NCI-H2171 (cell line): ENCODE results near the gene LOXL4.

Experiments
- DNase-seq: peaks from one replicate; lab custom pipeline; 2025; lab: John Stamatoyannopoulos, UW

LOXL4 gene

DNA sequence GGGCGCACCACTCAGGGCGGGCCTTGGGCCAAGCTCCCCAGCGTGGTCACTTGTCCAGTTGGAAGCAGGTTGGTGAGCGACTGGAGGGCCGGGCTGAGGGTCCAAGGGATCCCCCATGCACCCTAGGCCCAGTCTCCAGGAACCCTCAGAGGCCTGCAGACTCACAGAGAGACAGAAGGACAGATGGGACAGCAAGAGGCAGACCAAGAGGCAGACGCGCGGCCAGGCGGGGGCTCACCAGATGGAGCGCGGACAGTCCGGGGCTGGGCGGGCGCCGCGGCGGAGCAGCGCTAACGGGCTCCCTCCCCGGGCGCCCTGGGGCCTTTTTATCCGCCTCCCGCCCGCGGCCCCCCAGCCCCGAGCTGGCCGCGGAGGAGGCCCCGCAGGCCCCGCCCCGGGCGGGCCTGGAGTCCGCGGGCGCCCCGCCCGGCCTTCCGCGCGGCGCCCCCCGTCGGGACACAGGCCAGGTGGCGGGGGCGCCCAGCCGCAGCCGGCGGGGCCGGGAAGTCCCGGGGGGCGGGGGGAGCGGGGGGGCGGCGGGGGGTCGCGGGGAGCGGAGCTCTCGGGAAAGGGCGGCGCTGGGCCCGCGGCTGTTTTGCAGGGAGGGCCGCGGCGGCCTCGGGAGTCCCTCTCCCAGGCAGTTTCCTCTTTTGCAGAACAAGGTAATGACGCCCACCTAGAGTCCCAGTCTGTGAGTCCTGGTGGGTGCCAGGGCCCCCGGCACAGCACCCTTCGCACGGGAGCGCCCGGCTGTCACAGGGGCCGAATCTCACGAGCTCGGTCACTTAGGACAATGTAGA is at the start of gene LOXL4:
Gene LOXL4, minus strand, starts transcription at position 301 of the 800 bp plus-strand sequence. CDS start 5,175 bp downstream, outside the sequence.
- DNase-seq = no peak

- DNase-seq = no peak
Measured at GRCh38 chr10:98316661-98317060, 48.7 kb upstream of the LOXL4 start.

GRCh38 chr10:98316170-98316569 is 48.2 kb upstream of the LOXL4 start:
- no peak for DNase-seq

- DNase-seq = no peak
Measured at GRCh38 chr10:98314532-98315284, 46.7 kb upstream of the LOXL4 start.

GRCh38 chr10:98313598-98313997 is 45.6 kb upstream of the LOXL4 start:
- DNase-seq = no peak

DNA sequence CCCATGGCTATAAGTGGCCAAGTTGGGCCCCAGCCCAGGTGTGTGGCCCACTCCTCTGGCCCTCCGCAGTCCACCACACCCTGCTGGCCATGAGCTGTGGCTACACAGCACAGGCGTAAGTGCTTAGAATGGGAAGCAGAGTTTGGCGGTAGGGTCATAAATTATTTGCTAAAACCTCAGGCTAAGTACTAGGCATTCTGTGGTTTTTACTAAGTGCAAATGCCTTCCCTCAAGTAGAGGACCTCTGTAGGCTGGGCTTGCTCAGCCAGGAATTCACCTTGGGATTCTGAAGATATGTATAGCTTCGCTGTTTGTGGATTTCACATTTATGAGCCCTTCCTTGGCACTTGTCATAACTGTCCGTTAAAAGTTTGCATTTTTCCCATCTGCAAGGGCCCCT is 44.8 kb upstream of the LOXL4 start:
- no peak for DNase-seq

DNA sequence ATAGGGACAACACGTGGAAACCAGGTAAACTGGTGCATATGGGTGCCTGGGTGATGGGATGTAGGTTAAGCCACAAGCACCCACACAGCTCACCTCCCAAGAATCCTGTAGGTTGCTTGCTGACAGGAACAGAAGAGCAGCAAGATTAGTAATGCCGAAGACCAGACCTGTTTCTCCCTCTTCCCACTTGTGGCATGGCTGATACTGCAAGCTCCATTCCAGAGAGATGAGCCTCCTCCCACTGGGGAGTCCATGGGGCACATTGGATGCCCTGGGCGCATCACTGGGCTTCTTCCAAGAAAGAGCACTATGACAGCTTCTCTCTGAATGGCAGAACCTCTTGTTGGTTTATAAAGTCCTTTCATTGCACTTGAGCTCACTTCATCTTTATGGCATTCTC is 44.4 kb upstream of the LOXL4 start:
- DNase-seq = no peak

DNA sequence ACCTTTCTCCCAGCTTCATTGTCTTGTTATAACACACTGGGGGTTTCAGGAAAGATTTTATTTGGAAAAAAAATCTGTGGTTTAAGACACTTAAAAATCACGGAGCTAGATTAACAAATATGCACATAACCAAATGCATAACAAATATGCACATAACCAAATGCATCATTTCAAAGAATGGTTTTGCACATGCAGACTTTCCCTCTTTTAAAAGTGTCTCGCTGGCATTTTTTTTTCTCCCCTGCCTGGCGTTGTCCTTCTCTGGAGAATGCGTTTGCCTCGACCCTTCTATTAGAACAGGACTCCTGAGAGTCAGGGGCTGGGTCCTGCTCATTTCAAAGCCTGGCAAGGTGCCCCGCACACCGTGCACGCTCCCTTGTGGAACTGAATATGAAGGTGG is 42.7 kb upstream of the LOXL4 start:
- DNase-seq = no peak

DNA sequence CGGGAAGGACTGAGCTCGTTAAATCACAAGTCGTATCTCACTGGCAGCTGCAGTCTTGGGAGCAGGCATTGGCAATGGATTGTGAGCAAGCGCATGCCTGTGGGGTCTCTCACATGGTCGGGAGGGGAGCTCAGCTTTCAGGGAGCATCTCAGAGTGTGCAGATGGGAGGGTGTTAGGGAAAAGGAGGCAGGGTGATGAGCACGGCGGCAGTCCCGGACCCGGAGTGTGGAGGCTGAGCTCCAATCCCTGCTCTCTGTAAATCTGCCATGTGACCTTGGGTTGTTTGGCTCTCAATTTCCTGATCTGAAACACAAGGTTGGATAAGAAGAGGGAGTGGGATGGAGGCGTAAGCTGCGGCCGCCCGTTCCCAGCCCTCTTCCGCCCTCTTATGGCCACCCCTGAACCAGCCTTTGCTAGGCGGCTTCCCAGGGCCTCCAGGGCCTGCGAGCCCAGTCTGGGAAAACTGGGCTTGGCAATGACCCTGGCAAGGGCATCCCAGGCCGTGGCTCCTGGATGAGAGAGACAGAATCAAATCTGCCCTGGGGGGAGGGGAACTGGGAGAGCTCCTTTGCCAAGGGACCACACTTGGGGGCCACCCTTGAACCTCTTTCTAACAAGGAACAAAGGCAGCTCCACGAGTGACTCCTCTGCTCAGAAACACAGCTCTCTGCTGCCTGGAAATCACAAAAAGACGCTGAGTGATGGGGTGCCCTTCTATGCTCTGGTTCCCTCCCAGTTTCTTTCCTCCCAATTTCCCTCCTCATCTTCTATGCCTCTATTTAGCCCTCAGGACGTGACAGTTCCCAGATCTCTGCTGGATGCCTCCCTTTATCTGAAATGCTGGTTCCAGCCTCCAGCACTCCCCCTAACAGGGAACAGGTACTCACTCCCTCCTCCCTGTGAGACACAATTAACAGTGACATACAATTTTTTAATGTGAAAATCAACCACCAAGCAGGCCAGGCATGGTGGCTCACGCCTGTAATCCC is 41.7 kb upstream of the LOXL4 start:
- DNase-seq = peak; percentile 71

GRCh38 chr10:98308669-98309365 is 40.8 kb upstream of the LOXL4 start:
- no peak for DNase-seq

- DNase-seq = no peak
Measured at GRCh38 chr10:98307916-98308541, 40.0 kb upstream of the LOXL4 start.

DNA sequence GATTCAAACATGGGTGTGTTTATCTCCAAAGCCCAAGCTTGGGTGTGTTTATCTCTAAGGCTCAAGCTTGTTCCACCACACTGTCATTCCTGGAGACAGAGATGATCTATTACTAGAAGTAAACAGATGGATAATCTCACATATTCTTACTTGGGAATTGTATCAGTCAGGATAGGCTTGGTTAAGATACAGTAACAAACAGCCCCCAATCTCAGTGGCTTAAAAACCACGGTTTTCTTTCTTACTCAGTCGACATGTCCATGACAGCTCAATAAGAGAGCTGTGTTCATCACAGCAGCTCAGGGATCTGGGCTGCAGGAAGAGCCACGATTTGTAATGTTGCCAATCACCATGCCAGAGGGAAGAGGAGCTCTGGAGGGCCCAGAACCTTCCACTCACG is 38.5 kb upstream of the LOXL4 start:
- DNase-seq = no peak

GRCh38 chr10:98303569-98303968 is 35.6 kb upstream of the LOXL4 start:
- no peak for DNase-seq

DNA sequence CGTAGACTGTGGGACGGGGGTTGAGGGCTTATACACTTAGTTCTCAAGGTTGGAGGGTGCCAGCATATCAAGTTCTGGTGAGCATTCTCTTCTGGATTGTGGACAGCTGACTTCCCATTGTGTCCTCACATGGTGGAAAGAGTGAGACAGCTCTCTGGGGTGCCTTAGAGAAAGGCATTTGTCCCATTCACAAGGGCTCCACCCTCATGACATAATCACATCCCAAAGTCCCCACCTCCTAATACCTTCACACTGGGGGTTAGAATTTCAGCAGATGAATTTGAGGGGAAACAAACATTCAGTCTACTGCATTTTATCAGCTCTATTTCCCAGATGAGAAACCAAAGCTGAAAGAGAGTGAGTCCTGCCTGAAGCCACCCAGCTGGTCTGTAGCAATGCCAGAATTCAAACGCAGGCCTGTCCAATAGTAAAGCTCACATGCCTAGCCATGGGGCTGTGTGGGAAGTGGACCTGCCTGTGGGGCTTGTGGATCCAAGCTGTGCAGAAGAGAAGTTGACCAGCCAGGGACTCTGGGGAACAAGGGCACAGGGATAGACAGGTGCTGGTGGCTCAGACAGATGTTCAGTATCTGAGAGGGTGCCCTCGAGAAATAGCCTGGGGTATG is 34.9 kb upstream of the LOXL4 start:
- DNase-seq = no peak

DNA sequence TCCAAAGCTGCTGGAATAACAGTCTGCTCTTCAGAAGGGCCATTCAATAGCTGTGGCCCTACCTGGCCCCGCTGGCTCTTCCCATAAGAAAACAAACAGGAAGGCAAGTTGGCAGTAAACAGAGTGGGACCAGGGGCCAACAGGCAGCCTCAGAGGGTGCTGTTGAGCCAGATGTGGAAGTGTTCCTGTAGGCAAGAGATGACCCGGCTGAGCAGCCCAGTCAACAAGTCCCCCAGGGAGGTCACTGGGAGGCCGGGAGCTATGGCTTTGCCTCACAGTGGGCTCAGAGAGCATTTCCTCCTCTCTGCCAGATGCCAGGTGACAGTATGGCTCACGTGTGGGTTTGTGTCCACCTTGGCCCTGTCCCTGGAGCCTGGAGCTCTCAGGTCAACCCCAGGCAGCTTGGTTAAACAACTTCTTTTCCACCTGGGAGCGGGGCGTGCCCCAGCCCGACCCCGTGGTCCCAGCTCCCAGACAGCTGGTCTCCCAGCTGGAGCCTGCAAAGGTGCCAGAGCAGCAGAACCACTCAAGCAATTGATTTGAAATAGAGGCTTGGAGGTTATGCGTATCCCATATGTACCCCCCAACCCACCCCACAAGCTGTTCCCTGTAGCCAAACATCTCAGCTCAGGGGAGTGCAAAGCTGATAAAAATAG is 33.8 kb upstream of the LOXL4 start:
- DNase-seq = peak; percentile 62

GRCh38 chr10:98300526-98301229 is 32.7 kb upstream of the LOXL4 start:
- DNase-seq = no peak

DNA sequence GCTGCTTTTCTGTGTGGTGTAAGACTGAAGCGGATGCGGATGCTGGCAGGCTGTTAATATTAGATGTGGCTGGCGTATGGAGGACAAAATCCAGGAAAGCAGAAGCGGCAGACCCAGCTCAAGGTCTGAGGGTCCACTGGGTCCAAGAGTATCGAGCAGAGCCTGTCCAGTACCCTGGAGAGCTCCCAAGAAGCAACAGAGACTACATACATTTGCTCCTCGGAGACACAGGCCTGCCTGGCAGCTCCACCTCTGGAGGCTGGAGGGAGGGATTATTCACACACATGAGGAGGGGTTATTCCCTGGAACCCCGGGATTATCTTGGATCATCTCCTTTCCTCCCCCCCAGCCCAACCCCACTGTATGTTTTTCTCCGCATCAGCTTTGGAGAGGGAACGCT is 31.3 kb upstream of the LOXL4 start:
- no peak for DNase-seq

DNA sequence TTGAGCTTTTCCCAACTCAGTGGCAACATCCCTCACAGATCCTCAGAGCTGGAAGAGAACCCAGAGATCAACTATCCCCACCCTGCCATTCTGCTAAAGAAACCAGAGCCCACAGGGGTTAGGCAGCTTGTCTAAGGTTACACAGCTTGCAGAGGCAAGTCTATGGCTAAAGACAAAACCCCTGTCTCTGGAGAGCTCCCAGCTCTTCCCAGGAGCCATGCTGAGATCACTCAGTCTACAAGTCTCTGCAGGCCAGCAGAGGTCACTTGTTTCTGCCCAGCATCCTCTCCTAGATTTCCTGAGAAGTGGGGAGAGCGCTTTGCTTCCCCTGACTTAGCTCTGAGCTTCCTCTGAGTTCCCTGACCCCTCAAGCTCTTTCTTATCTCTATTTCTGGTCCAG is 28.5 kb upstream of the LOXL4 start:
- no peak for DNase-seq

GRCh38 chr10:98295907-98296306 is 27.9 kb upstream of the LOXL4 start:
- DNase-seq = no peak
